Osteoblast (primary cell): ENCODE data around the gene MAPK14. TPM values are rescaled to one million over a fixed set of nuclear protein-coding genes. Genes with fewer than 3 reads are reported as not detected.

Experiments
- DNase-seq: peaks from one replicate; pipeline ENCODE4 v3.0.0; 2011; ENCODE audit warnings: low spot score, mixed read lengths; ENCODE audit not compliant: insufficient read length; ENCODE audit errors: missing footprints
- H2AFZ ChIP-seq: 2 replicates; pipeline ENCODE4 v1.6.0; 2011; ENCODE audit warnings: mild to moderate bottlenecking, low read length
- H3K27ac ChIP-seq: 2 replicates; pipeline ENCODE4 v1.5.1; 2011; ENCODE audit warnings: mild to moderate bottlenecking, low read depth, low read length, moderate library complexity
- H3K27me3 ChIP-seq: 2 replicates; pipeline ENCODE4 v1.6.0; 2012; ENCODE audit warnings: mild to moderate bottlenecking, control low read depth, inconsistent platforms, low read length, moderate library complexity; ENCODE audit not compliant: insufficient read depth
- H3K36me3 ChIP-seq: 2 replicates; pipeline ENCODE4 v1.5.1; 2011; ENCODE audit warnings: mild to moderate bottlenecking, low read length, control low read depth, moderate library complexity; ENCODE audit not compliant: insufficient read depth
- H3K4me1 ChIP-seq: 2 replicates; pipeline ENCODE4 v1.5.1; 2011; ENCODE audit warnings: mild to moderate bottlenecking, low read length, control low read depth, moderate library complexity; ENCODE audit not compliant: insufficient read depth
- H3K4me2 ChIP-seq: 2 replicates; pipeline ENCODE4 v1.6.0; 2011; ENCODE audit warnings: mild to moderate bottlenecking, low read length; ENCODE audit not compliant: insufficient read depth
- H3K4me3 ChIP-seq: fragments of 200-600 bp; sonication (generic); 3 replicates; pipeline ENCODE4 v1.5.1; 2012; ENCODE audit warnings: mild to moderate bottlenecking, low read length, inconsistent platforms; ENCODE audit not compliant: insufficient read depth
- H3K79me2 ChIP-seq: 2 replicates; pipeline ENCODE4 v1.6.0; 2012; ENCODE audit warnings: mild to moderate bottlenecking, low read length, control low read depth, inconsistent platforms; ENCODE audit not compliant: insufficient read depth
- H3K9me3 ChIP-seq: 2 replicates; pipeline ENCODE4 v1.5.1; 2011; ENCODE audit warnings: low read depth, low read length, control low read depth
- H4K20me1 ChIP-seq: 2 replicates; pipeline ENCODE4 v1.6.0; 2012; ENCODE audit warnings: mild to moderate bottlenecking, low read length, control low read depth; ENCODE audit not compliant: insufficient read depth
- total RNA-seq: library from RNA; depleted of rRNA; stranded (reverse); fragments of >200 nt; gene quantifications from 2 replicates; pipeline ENCODE4 v1.2.3, GENCODE V29; 2012
- TF ChIP-seq, protein P1 (sequence below): IDR thresholded peaks from 2 replicates; pipeline ENCODE4 v1.5.1; 2011; ENCODE audit warnings: mild to moderate bottlenecking, low read depth, low read length, moderate library complexity; ENCODE audit errors: extremely low read depth

MAPK14 gene
- total RNA-seq, 1 donor: 90.5 TPM

GRCh38 chr6:36136551-36136950 is 108.9 kb downstream of the MAPK14 start:
- TF ChIP-seq, protein P1, sequence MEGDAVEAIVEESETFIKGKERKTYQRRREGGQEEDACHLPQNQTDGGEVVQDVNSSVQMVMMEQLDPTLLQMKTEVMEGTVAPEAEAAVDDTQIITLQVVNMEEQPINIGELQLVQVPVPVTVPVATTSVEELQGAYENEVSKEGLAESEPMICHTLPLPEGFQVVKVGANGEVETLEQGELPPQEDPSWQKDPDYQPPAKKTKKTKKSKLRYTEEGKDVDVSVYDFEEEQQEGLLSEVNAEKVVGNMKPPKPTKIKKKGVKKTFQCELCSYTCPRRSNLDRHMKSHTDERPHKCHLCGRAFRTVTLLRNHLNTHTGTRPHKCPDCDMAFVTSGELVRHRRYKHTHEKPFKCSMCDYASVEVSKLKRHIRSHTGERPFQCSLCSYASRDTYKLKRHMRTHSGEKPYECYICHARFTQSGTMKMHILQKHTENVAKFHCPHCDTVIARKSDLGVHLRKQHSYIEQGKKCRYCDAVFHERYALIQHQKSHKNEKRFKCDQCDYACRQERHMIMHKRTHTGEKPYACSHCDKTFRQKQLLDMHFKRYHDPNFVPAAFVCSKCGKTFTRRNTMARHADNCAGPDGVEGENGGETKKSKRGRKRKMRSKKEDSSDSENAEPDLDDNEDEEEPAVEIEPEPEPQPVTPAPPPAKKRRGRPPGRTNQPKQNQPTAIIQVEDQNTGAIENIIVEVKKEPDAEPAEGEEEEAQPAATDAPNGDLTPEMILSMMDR: no peak
- H3K27me3 ChIP-seq: no peaks in the 10 kb centered on the region
- no peak overlapping the region for H3K4me3 ChIP-seq

GRCh38 chr6:36138667-36139066 is 111.1 kb downstream of the MAPK14 start:
- no peak overlapping the region for H3K4me2 ChIP-seq
- H4K20me1 ChIP-seq: no peaks in the 10 kb centered on the region
- no peak overlapping the region for H3K4me3 ChIP-seq
- DNase-seq: no peak
- H3K9me3 ChIP-seq: no peaks in the 10 kb centered on the region
- H3K79me2 ChIP-seq: no peaks in the 10 kb centered on the region
- TF ChIP-seq, protein P1: no peak
- no peaks in the 10 kb centered on the region for H3K27me3 ChIP-seq
- H2AFZ ChIP-seq: no peak overlapping the region
- no peak overlapping the region for H3K27ac ChIP-seq
- peaks cover 7% of the 10 kb centered on the region for H3K36me3 ChIP-seq
- H3K4me1 ChIP-seq: no peaks in the 10 kb centered on the region

More at GRCh38 chr6:36136551-36136950, 108.9 kb downstream of the MAPK14 start:
- H3K79me2 ChIP-seq: no peaks in the 10 kb centered on the region
- peaks cover 7% of the 10 kb centered on the region for H3K36me3 ChIP-seq
- H3K9me3 ChIP-seq: no peaks in the 10 kb centered on the region
- no peak overlapping the region for H3K27ac ChIP-seq
- H2AFZ ChIP-seq: no peak overlapping the region
- no peak overlapping the region for H3K4me2 ChIP-seq
- no peak for DNase-seq
- no peaks in the 10 kb centered on the region for H4K20me1 ChIP-seq
- peaks cover 9% of the 10 kb centered on the region for H3K4me1 ChIP-seq

- Histone ChIP-seq H4K20me1 (no peaks in the 10 kb centered on the region), H2AFZ (no peak overlapping the region), H3K4me2 (no peak overlapping the region), H3K36me3 (peaks cover 7% of the 10 kb centered on the region), H3K27ac (no peak overlapping the region), H3K9me3 (no peaks in the 10 kb centered on the region), H3K4me3 (no peak overlapping the region), H3K79me2 (no peaks in the 10 kb centered on the region), H3K27me3 (no peaks in the 10 kb centered on the region), H3K4me1 (no peaks in the 10 kb centered on the region)
- DNase-seq: no peak
- TF ChIP-seq, protein P1: peak; percentile 22
These were observed 111.8 kb downstream of the MAPK14 start for GRCh38 chr6:36139431-36139830.

GRCh38 chr6:36139991-36140710 is 112.5 kb downstream of the MAPK14 start:
- Histone ChIP-seq H3K4me3 (no peak overlapping the region), H3K27ac (no peak overlapping the region), H4K20me1 (no peaks in the 10 kb centered on the region), H3K27me3 (no peaks in the 10 kb centered on the region), H3K4me2 (no peak overlapping the region), H3K4me1 (no peaks in the 10 kb centered on the region), H3K9me3 (no peaks in the 10 kb centered on the region), H3K36me3 (peaks cover 7% of the 10 kb centered on the region), H3K79me2 (no peaks in the 10 kb centered on the region), H2AFZ (no peak overlapping the region)
- no peak for DNase-seq
- TF ChIP-seq, protein P1: no peak
